Keratinocyte (primary cell): ENCODE data around the gene LGALS4. TPM values are rescaled to one million over a fixed set of nuclear protein-coding genes. Genes with fewer than 3 reads are reported as not detected.

Experiments used
- DNase-seq: peaks from one replicate; pipeline ENCODE4 v3.0.0-alpha.2; 2011; ENCODE audit warnings: low read depth, missing footprints, low spot score
- FAIRE-seq: peaks from 2 replicates; lab custom pipeline; 2011; peaks lifted over from hg19 to GRCh38; lab: Jason Lieb, UNC
- H2AFZ ChIP-seq: 2 replicates; pipeline ENCODE4 v1.6.0; 2012; ENCODE audit warnings: low read length, control low read depth, inconsistent platforms; ENCODE audit not compliant: control insufficient read depth
- H3K27ac ChIP-seq: 2 replicates; pipeline ENCODE4 v1.5.1; 2011; ENCODE audit warnings: low read length; ENCODE audit not compliant: control insufficient read depth, insufficient read depth
- H3K27me3 ChIP-seq: 3 replicates; pipeline ENCODE4 v1.6.0; 2011; ENCODE audit warnings: low read length; ENCODE audit not compliant: control insufficient read depth, insufficient read depth; ENCODE audit errors: extremely low read depth
- H3K36me3 ChIP-seq, 2 experiments: 2 replicates in 1 of 2; 3 replicates in 1 of 2; pipeline ENCODE4 v1.5.1; 2011; ENCODE audit warnings: low read length in 2 of 2, mild to moderate bottlenecking in 1 of 2; ENCODE audit not compliant: control insufficient read depth in 2 of 2, insufficient read depth in 2 of 2; ENCODE audit errors: extremely low read depth in 1 of 2
- H3K4me1 ChIP-seq: 3 replicates; pipeline ENCODE4 v1.5.1; 2011; ENCODE audit warnings: low read length; ENCODE audit not compliant: control insufficient read depth, insufficient read depth; ENCODE audit errors: extremely low read depth
- H3K4me2 ChIP-seq: 3 replicates; pipeline ENCODE4 v1.6.0; 2011; ENCODE audit warnings: low read depth, low read length; ENCODE audit not compliant: control insufficient read depth, insufficient read depth; ENCODE audit errors: extremely low read depth
- H3K4me3 ChIP-seq, 3 experiments: fragments of 200-600 bp in 1 of 3; sonication (generic) in 1 of 3; 2 replicates in 2 of 3; 3 replicates in 1 of 3; pipeline ENCODE4 v1.5.1; 2011 to 2016; ENCODE audit warnings: low read length in 3 of 3, mild to moderate bottlenecking in 3 of 3, control low read depth in 2 of 3, inconsistent platforms in 1 of 3, low read depth in 1 of 3, mixed read lengths in 1 of 3, mixed run types in 1 of 3, moderate library complexity in 1 of 3; ENCODE audit not compliant: control insufficient read depth in 2 of 3, insufficient read depth in 2 of 3; ENCODE audit errors: extremely low read depth in 1 of 3
- H3K79me2 ChIP-seq: 2 replicates; pipeline ENCODE4 v1.6.0; 2012; ENCODE audit warnings: low read length; ENCODE audit not compliant: control insufficient read depth, insufficient read depth
- H3K9ac ChIP-seq: 3 replicates; pipeline ENCODE4 v1.6.0; 2011; ENCODE audit warnings: low read length; ENCODE audit not compliant: control insufficient read depth, insufficient read depth; ENCODE audit errors: extremely low read depth
- H3K9me1 ChIP-seq: 3 replicates; pipeline ENCODE4 v1.6.0; 2011; ENCODE audit warnings: low read length; ENCODE audit not compliant: control insufficient read depth, insufficient read depth; ENCODE audit errors: extremely low read depth
- H3K9me3 ChIP-seq: 2 replicates; pipeline ENCODE4 v1.5.1; 2012; ENCODE audit warnings: low read depth, low read length; ENCODE audit not compliant: control insufficient read depth
- H4K20me1 ChIP-seq: 3 replicates; pipeline ENCODE4 v1.6.0; 2011; ENCODE audit warnings: low read length; ENCODE audit not compliant: control insufficient read depth, insufficient read depth; ENCODE audit errors: extremely low read depth
- CTCF ChIP-seq, 3 experiments: IDR thresholded peaks in 1 of 3; conservative IDR thresholded peaks in 1 of 3; optimal IDR thresholded peaks in 1 of 3; 2 replicates in 2 of 3; 3 replicates in 1 of 3; pipeline versions ENCODE3 to v1.5.1; 2011; ENCODE audit warnings: low read length in 3 of 3, mild to moderate bottlenecking in 3 of 3, moderate library complexity in 2 of 3, control low read depth in 1 of 3, inconsistent platforms in 1 of 3; ENCODE audit not compliant: insufficient read depth in 2 of 3; ENCODE audit errors: extremely low read depth in 1 of 3
- EZH2 ChIP-seq: IDR thresholded peaks from one replicate; pipeline ENCODE4 v1.6.1; 2012; ENCODE audit warnings: inconsistent platforms, mild to moderate bottlenecking, low read length, moderate library complexity
- dilution Hi-C: fragments of 300-500 bp; cut with MboI; formaldehyde crosslinking; loops from one replicate; pipeline ENCODE4 v1.7.0; 2020; ENCODE audit warnings: low sequenced_read_pairs; ENCODE audit not compliant: extremely low pct_ligation_motif_present
- polyA plus RNA-seq, 5 experiments: library from polyadenylated mRNA; depleted of rRNA in 3 of 5; stranded (reverse) in 3 of 5; stranded (forward) in 1 of 5; unstranded in 1 of 5; fragments of >200 nt; gene quantifications; 1 replicate in 1 of 5; 2 replicates in 3 of 5; 3 replicates in 1 of 5; pipeline versions ENCODE4 v1.2.1 to v1.2.3, GENCODE V29; 2011 to 2012; ENCODE audit warnings: missing spikeins in 2 of 5, low read depth in 1 of 5, low replicate concordance in 1 of 5

LGALS4 gene
- polyA plus RNA-seq, 1 donor (not counting 4 experiments of a cell fraction or from before 2014, with no cell fraction given), result 0.13 TPM

DNA sequence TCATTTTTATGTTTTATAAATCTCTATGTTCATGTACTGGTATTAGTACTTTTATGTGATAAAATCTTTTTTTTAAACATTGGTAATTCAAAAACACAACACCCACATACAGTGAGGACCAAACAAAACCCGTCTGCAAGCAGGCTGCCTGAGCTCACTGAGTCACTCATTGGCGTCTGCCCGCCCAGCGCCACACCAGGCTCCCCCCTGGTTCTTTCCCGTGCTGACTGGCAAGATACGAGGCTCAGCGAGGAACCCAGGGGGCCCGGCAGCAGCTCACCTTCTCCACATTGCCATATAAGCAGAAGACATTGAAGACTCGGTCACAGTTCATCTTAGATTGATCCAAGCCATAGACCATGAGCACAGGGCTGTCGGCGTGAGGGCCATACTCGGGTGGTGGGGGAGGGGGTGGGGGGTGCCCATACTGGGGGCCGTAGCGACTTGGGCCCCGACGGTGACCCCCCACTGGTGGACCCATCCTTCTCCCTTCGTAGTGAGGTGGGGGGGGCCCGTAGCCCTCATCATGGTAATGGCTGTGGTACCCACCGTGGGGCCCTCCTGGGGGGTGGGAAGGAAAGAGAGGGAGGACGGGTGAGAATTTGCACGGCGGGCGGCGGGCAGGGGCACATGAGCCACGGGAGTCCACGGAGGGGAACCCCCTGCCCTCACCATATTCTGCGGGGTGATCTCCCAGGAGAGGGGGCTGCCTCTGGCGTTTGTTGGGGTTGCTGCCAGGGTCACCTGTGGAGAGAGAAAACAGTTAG is 27.3 kb upstream of the LGALS4 start:
- Histone ChIP-seq H3K4me1 (peaks cover 57% of the 10 kb centered on the region), H3K36me3 (peaks cover 51 to 65% of the 10 kb centered on the region in 2 experiments), H3K4me2 (peak overlapping the region; percentile 61), H3K27me3 (no peaks in the 10 kb centered on the region), H2AFZ (no peak overlapping the region), H4K20me1 (peaks cover 19% of the 10 kb centered on the region), H3K27ac (peak overlapping the region; percentile 80), H3K9me3 (no peaks in the 10 kb centered on the region), H3K79me2 (peaks cover 43% of the 10 kb centered on the region), H3K4me3 (no peak overlapping the region), H3K9me1 (peaks cover 8% of the 10 kb centered on the region), H3K9ac (peak overlapping the region; percentile 63)
- DNase-seq (no peak), FAIRE-seq (no peak)
- dilution Hi-C loops, result no loop called here
- TF ChIP-seq EZH2 (no peak), CTCF (optimal IDR thresholded peaks at IDR 0.05 in 1 of 3, IDR thresholded peaks at IDR 0.05 in 1 of 3, conservative IDR thresholded peaks at IDR 0.05 in 1 of 3; ENCODE audit: extremely low read depth in 1 of 3, insufficient read depth in 2 of 3, low read length in 3 of 3) (no peak)

- Histone ChIP-seq H3K9me1 (peaks cover 8% of the 10 kb centered on the region), H3K36me3 (peaks cover 47 to 60% of the 10 kb centered on the region in 2 experiments), H4K20me1 (peaks cover 19% of the 10 kb centered on the region), H3K9ac (peak overlapping the region; percentile 63), H3K27ac (peak overlapping the region; percentile 80), H3K79me2 (peaks cover 36% of the 10 kb centered on the region), H3K4me2 (peak overlapping the region; percentile 61), H3K4me3 (peak overlapping the region in 1 of 3 experiments; percentile 2), H3K9me3 (no peaks in the 10 kb centered on the region), H3K4me1 (peaks cover 57% of the 10 kb centered on the region), H3K27me3 (no peaks in the 10 kb centered on the region), H2AFZ (no peak overlapping the region)
- no peak for FAIRE-seq
- dilution Hi-C loops, result no loop called here
- DNase-seq, result no peak
- TF ChIP-seq EZH2 (no peak), CTCF (optimal IDR thresholded peaks at IDR 0.05 in 1 of 3, IDR thresholded peaks at IDR 0.05 in 1 of 3, conservative IDR thresholded peaks at IDR 0.05 in 1 of 3; ENCODE audit: extremely low read depth in 1 of 3, insufficient read depth in 2 of 3, low read length in 3 of 3) (no peak)
These were observed 26.4 kb upstream of the LGALS4 start for GRCh38 chr19:38838986-38839761.
